Hippocampal formation (tissue), 2 donors: ENCODE results near the gene TNPO2.
A peak's percentile ranks its signal among the peaks of the same experiment; 100 is the strongest.
"Not testable (repeated sequence)": the region's sequence is repeated elsewhere in the genome, so short reads cannot be mapped to it uniquely, and the experiment has no call there.

Source experiments
- DNase-seq, 2 donors: peaks; one replicate each; lab custom pipeline; 2025; lab: John Stamatoyannopoulos, UW

TNPO2 gene

GRCh38 chr19:12705654-12706331, 17.9 kb downstream of the TNPO2 start:
- DNase-seq = no peak

DNA sequence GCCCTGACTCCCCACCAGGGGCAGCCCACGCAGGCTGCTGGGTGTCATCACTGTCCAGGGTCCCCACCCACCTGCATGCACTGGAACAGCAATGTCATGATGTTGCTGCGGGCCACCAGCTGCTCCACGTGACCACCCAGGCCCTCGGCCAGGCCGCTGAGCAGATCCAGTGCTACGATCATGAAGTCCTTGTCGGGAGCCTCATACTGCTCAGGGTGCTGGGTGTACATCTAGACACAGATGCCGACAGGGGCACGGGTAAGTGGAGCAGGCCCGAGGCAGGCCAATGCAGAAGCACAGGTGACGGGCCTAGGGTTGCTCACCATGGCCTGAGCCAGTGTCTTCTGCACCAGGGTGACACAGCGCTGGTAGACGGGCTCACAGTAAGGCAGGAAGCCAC, 18.6 kb downstream of the TNPO2 start:
- DNase-seq = no peak

DNA sequence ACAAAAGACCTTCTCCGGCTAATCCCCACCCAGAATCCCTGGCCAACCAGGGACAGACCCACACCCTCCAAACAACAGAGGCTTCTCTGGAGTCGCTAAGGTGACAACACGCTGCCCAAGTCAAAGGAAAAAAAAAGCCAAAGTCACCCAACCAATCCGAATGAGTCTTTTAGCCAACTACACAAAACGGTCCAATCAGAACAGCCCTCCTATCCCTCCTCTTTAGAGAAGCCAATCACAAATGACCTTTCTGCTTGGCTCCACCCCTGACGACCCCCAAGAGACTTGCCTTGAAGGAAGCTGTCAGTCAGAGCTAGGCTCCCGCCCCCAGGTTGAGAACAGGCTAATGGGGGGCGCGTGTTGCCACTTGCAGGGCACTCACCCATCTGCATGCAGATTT, 20.7 kb downstream of the TNPO2 start:
- DNase-seq = no peak

GRCh38 chr19:12701596-12702282, 22.0 kb downstream of the TNPO2 start:
- no peak for DNase-seq

DNA sequence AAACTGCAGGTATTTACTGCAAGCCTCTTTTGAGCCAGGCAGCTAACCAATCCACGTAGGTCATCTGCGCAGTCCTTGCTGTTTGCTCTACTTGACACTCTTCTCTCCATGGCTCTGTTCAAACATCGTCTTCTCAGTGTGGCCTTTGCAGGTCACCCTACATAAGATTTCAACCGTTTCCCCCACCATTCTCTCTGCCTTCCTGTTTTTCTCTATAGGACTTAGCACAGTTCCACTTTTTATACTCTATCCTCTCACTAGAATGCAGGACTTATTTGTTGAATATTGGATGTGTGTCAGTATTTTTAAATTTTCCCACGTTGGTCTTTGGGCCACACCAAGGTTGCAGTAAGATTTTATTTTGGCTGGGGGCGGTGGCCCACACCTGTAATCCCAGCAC, 25.6 kb downstream of the TNPO2 start:
- no peak for DNase-seq

DNA sequence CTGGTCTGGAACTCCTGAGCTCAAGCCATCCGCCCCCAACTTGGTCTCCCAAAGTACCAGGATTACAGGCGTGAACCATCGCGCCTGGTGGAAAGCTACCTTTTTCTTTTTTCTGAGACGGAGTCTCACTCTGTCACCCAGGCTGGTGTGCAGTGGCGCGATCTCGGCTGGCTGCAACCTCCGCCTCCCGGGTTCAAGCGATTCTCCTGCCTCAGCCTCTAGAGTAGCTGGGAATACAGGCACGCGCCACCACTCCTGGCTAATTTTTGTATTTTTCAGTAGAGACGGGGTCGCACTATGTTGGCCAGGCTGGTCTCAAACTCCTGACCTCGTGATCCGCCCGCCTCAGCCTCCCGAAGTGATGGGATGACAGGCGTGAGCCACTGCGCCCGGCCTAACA, 26.3 kb downstream of the TNPO2 start:
- not testable (repeated sequence) for DNase-seq

GRCh38 chr19:12696366-12697335, 27.1 kb downstream of the TNPO2 start, which contains the start of gene FBXW9:
TSS of gene FBXW9 (minus strand) at chr19:12696631. CDS start at chr19:12696581, 50 bp downstream.
- DNase-seq = peak; percentile 77 to 93

- DNase-seq = no peak
Observed at GRCh38 chr19:12695997-12696365, 27.8 kb downstream of the TNPO2 start.

DNA sequence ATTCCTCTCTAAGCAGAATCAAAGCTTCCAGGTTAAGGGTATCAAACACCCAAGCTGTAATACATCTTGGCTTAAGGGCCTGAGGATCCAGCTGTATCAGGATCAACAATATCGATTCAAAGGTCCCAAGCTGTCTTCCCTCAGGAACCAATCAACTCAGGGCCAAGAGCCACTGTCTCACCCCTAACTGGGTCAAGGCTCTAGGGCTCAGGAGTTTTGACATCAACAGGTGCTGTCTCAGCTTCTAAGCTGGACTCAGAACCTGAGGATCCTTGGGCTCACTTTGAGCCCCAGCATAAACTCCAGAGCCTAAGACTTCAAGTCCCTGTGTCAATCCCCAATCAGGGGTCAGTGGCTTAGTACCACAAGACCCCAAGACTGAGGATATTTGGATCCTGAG, 28.2 kb downstream of the TNPO2 start:
- DNase-seq = no peak

DNA sequence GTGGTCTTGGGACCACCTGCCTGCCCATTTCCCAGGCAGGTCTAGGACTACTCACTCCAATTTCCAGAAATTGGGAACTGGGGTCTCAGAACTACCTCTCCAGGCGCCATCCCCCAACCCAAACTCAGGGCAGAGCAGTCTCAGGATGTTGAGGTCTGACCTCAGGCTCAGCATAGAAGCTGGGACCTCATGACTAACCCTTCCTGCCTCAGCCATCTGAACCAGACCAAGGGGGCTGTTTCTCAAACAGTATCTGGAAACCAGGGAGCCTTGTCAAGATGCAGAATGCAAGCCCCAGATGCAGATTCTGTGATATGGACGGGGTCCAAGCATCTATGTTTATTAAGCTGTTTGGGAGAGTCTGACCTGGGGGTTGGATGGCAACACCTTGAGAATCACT, 28.6 kb downstream of the TNPO2 start:
- DNase-seq = no peak

DNA sequence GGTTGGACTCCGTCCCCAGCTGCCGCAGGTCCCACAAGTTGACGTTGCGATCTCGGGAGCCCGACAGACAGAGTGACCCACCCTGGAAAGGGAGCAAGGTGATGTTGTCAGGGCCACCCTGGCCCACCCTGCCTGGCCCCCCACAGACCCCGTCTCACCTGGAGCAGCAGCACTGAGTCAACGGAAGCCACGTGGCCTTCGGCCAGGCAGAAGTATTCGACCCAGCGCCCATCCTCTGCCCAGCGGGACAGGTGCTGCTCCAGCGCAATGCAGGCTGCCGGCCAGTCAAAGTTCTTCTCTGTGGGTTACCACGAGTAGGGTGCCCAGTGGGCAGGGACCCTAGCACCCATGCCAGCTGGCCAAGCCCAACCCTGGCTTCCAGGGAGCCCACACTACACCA, 29.1 kb downstream of the TNPO2 start:
- DNase-seq = no peak

GRCh38 chr19:12692960-12693359, 30.8 kb downstream of the TNPO2 start:
- DNase-seq = no peak

GRCh38 chr19:12689581-12690216, 34.0 kb downstream of the TNPO2 start:
- DNase-seq = no peak

- no peak for DNase-seq
Observed at GRCh38 chr19:12689012-12689411, 34.7 kb downstream of the TNPO2 start.

DNA sequence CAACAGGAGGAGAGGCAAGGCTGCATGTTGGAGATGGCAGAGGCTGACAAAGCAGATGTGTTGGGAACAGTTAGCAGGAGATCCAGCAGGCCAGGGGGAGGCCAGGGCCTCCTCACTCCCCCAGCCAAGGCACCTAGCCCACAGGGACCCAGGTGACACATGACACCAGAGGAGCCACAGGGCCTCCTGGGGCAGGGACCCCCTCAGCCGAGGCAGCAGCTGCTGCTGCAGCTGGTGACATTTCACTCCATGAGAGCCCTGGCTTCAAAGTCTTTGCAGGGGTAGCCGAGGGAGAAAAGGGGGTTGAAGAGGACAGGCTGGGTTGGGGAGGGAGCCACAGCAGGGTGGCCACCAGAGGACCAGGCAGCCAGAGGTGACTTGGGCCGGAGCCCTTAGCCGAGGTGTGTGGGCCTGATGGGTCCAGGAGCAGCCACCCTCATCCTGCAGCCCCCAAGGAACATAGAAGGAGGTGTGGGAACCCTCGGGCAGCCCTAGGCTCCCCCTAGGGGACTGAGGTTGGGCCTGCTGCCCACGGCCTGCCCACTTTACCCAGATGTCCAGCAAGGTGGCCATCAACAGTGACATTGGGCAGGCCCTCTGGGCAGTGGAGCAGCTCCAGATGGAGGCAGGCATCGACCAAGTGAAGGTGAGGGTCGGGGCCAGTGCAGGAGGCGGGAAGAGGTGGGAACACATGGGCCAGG, 36.1 kb downstream of the TNPO2 start, which contains the start of gene GNG14:
Gene GNG14, plus strand, starts transcription at position 503 of the 701 bp plus-strand sequence. Its CDS starts 51 bp downstream, at position 554.
- no peak for DNase-seq

DNA sequence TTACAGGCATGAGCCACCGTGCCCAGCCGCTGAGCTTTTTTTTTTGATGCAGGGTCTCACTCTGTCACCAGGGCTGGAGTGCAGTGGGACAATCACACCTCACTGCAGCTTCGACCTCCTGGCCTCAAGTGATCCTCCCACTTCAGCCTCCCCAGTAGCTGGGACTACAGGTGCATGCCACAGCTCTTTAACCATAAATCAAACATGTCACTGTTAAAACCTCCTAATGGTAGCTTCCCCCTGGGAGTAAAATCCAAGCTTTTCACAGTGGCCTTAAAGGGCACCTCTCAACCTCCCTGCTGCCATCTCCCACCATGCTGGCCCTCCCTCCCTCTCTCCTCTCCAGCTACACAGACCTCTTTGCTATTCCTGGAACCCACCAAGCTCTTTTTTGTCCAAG, 37.9 kb downstream of the TNPO2 start:
- DNase-seq = no peak

DNA sequence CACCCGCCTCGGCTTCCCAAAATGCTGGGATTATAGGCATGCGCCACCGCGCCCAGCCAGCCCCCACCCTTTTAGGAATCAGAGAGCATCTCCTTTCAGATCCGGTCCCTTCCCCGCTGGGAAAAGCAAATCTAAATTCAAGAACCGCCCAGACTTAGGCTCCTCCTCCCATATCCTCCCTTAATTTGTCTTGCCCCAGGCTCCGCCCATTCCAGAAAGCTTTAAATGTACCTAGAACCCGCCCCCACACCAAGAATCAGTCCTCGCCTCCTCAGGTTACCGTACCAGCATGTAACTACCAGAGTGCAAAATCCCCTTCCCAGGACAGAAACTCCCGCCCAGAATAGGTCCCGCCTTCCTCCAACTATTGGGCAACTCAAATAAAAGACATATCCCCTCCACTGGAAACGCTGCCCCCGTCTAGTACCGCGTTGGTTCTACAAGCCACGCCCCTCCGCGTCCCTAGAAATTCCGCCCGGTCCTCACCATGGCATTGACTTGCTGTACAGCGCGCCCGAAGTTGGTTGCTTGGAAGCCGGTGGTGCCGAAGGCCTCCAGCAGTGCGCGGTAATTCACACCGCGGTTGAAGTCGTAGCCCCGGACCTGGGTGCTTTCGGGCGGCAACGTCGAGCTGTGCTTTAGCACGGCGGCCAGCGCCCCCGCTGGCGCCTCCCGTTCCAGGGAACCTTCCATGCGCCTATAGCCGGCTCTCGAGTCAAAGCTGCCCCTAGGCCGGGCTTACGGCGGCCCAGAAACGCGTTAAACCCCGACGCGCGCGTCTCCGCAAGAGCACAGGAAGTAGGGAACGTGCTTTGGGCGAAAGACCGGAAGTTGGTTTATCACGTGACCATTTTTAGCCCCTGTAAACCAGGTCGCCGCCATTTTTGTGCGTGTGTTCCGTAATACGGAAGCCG, 42.4 kb downstream of the TNPO2 start, which contains the start of gene DHPS:
Gene DHPS, minus strand, starts transcription at position 807 of the 914 bp plus-strand sequence. Its CDS starts 114 bp downstream, at position 693.
- peak; percentile 77 to 91 for DNase-seq

- DNase-seq = no peak
Observed at GRCh38 chr19:12680034-12680433, 43.7 kb downstream of the TNPO2 start.

DNA sequence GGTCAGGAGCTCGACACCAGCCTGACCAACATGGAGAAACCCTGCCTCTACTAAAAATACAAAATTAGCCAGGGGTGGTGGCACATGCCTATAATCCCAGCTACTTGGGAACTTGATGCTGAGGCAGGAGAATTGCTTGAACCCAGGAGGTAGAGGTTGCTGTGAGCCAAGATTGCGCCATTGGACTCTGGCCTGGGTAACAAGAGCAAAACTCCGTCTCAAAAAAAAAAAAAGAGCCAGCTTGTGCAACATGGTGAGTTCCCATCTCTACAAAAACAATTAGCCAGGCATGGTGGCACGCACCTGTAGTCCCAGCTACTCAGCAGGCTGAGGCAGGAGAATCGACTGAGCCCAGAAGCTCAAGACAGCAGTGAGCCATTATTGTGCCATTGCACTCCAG, 45.7 kb downstream of the TNPO2 start:
- DNase-seq = not testable (repeated sequence)

DNA sequence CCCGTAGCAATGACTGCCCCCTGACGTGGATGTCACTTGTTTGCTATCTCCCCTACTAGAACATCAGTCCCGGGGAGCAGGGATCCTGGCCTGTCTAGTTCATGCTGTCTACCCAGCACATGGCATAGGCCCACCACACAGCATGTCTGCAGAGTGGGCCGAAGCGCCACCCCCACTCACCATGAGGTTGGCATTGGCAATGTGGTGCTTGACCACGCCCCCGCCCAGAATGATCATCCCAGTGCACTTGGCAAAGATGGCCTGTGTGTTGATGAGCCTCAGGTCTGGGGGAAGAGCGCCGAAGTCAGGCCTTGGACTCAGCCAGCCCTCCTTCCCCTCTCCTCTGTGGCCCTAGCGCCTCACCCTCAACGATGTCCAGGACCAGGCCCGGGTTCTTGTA, 46.8 kb downstream of the TNPO2 start:
- no peak for DNase-seq
